ENCODE measurements around the gene PHLDA1.

- TF ChIP-seq POLR2AphosphoS5 (IDR thresholded peaks at IDR 0.05; ENCODE audit: low read depth, low read length) = no peak
- no peak for TF ChIP-seq CTCF (IDR thresholded peaks at IDR 0.05)
- TF ChIP-seq REST (IDR thresholded peaks at IDR 0.05; ENCODE audit: insufficient read depth in 1 of 2, low read depth in 2 of 2, low read length in 1 of 2) = no peak
Observed at GRCh38 chr12:76065917-76066316, 34.3 kb upstream of the PHLDA1 start.

Data from Panc1 (cell line).